IPS DF 19.7 (cell line): Measurements from ENCODE around the gene ATRNL1.
A peak's percentile ranks its signal among the peaks of the same experiment; 100 is the strongest.

Experiments used
- DNase-seq: peaks from one replicate; pipeline ENCODE4 v3.0.0-alpha.2; 2013; ENCODE audit warnings: low read depth, low spot score

The ATRNL1 gene

DNA sequence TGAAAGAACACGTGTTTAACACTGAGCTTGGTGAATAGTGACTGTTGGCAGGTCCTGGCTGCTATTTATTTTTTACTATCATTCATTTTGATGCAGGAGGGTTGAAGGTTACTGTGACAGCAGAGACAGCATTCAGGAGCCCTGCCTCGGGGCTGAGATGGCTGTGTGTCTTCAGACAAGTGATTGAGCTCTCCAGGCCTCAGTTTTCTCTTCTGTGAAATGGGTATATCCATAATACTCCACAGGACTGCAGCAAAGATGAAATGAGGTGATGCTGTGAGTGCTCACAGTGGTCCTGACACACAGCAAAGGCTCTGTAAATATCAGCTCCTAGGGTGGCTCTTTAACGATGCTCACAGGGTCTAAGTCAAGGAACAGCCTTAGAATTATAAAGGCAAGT is 884.7 kb downstream of the ATRNL1 start:
- DNase-seq: no peak

DNA sequence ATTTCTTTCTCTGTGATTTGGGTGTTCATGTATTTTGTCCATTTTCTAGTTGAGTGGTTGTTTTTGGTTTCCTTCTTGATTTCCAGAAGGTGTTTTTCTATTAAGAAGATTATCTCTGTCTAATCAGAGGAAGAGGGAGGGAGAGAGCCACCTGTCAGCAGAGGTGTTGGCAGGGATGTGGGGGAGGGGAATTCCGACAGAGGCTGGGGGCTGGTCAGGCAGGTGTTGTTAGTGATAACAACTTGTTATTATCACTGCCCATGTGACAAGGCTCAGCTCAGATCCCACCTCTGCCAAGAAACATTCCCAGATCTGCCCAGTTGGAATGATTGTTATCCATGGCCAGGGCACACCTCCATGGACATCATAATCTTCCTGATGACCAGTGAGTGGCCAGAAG is 886.4 kb downstream of the ATRNL1 start:
- DNase-seq: no peak

DNA sequence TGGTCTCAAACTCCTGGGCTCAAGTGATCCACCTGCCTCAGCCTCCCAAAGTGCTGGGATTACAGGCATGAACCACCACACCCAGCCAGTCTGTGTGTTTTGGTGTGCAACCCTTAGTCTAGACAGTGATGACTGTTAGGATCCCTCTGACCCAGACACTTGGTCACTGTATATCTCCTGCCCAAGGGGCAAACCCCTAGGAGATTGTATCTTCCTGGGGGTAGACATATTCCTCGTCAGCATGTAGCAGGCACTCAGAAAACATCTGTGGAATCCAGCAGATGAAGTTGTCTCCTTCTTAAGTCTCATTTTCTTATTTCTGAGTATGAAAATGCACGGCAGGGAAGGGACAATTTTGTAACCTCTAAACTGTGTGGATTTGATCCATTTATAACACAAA is 887.3 kb downstream of the ATRNL1 start:
- no peak for DNase-seq

DNA sequence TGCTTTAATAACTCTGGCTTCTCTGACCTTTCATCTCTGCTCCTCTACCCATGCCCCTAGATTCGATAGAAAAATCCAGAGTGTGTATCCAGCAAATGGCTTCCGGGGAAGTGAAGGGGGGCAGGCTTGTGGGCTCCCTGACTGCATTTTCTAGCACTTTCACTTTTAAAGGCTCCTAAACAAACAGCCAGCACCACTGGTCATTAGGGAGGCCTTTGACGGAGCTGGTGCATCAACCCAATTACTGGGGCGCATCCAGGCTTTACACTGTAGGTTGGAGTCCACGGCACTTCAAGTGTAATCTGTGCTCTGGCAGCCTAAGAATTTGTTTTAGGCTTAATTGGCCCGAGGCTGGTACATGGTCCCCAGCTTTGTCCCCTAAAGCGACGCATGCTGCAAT is 887.9 kb downstream of the ATRNL1 start:
- no peak for DNase-seq

DNA sequence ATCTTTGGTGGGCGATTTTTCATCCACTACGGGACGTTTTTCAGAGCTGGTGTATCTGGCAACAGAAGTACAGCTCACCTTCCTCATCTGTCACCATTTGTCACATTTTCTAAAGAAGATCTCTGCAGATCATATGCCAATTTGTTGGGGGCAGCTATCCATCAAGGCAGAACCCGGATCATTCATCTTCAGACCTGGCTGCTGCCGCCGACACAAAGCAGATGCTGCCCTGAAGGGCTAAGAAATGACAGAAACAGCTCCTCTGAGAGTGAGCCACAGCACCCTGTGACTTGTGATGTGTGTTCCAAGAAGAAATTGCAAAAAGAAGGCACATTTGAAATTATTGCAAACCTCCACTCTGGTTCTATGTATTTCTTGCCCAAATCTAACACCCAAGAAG is 888.9 kb downstream of the ATRNL1 start:
- DNase-seq: no peak

DNA sequence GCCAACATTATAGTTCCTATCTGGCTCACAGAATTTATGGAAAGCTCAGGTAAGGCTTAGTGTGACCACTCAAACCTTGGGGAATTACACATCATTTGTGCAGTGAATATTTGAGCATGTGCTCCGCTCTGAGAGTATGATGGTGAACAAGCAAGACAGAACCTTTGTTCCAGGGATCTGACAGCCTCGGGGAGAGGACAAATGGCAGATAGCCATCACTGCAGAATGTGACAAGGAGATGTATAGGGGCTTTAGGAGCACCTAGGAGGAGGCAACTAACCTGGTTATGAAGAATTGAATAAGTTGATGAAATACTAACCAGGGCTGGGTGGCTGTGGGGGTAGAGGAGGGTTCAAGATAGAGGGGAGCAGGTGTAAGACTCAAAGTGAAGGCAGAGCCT is 889.4 kb downstream of the ATRNL1 start:
- DNase-seq: no peak

DNA sequence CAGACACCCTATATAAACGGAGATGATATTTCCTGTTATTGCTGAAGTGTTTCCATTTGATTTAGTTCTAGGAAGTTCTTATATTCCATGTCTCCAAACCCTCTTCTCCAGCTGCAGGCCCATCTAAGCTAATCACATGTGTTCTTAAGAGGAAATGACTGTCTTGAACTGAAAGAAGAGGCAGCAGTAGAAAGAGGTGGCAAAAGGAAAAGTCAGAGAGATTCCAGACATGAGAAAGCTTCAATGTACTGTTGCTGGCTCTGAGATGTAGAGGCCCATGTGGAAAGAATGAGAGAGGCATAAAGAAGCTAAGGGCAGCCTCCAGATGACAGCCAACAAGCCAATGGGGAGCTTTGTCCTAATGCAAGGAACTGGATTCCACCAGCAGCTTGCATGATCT is 892.6 kb downstream of the ATRNL1 start:
- no peak for DNase-seq

DNA sequence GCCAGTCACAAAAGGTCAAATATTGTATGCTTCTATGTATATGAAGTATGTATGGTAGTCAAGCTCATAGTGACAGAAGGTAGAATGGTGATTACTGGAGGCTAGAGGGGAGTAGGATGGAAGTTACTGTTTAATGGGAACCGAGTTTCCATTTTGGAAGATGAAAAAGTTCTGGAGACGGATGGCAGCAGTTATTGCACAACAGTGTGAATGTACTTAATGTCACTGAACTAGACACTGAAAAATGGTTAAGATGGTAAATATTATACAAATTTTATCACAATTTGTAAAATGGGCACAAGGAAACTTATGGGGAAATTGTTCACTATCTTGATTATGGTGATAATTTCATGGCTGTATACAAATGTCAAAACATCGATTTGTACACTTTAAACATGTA is 895.2 kb downstream of the ATRNL1 start:
- no peak for DNase-seq

DNA sequence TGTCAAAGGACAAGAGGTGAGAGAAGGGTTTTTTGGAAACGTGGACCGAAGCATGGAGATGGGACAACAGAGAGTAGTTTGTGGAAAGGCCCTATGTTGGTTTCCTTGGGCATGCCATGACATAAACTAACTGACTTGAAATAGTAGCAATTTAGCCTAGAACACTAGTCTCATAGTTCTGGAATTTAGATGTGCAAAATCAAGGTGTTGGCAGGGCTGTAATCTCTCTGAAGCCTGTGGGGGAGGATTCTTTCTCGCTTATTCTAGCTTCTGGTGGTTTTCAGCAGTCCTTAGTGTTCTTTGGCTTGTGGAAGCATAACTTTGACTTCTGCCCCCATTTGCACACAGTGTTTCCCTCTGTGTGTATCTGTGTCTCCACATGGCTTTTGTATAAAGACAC is 896.5 kb downstream of the ATRNL1 start:
- DNase-seq: no peak

DNA sequence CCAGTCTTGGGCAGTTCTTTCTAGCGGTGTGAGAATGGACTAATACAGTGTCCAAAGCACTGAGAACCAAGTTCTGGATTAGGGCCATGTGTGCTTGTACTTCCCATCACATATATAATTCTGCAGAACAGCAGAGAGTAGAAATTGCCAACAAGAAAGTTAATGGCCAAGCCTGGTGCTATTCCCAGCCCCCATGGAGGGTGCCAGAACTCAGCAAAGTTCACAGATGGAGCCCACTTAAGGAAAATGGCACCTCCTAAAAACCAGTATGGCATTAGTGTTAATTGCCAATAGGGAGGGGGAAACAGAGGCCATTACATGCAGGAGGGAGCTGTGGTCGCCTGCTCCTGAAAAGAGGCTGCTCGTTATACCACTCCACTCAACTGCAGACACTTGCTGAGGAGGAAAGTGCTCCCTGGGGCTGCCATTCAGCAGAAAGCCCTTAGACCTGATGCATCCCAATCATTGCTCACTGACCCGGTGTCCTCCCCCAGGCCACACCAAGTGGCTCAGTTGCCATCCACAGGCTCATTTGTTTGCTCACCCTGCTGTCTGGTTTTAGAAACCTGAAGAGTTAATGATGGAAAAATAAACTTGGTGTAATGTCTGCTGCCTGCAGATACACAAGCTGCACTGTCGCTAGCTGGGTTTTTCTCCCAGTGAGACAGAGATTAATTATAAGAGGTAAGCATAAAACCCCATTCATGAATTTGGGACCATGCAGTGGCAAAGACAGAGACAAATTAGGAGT is 899.2 kb downstream of the ATRNL1 start:
- no peak for DNase-seq

DNA sequence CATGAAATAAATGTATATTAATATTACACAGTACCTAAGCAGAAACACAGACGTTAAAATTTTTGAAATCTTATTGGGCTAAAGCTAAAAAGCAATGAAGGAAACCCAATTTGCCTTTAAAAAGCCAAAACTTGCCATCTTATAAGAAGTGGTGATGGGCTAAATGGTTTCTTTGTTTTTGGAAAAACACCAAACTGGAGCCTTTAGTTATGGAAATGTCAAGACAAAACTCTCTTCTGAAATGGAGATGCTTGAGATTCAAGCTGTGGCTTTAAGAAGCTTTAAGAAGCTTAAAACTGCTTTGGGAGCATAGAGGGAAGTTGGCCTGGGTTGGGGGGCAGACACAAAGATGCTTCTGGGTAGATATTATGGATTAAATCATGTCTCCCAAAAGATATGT is 902.9 kb downstream of the ATRNL1 start:
- DNase-seq: peak; percentile 63

DNA sequence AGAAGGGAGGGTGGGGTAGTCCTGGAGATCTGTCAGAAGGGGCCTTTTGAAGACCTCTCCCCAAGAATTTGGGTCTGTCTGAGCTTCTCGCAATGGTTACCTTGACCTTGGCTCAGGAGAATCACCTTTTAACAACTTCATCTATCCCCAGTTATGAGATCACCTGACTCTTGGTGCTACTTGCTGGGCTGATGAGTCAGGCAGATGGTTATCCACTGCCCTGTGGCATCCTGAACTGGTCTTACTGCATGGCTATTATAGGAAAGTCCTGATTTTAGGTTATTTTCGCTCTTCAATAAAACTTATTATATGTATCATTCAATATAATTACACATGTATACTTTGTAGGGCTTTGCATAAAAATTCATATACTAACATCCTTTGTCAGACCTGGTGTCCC is 905.1 kb downstream of the ATRNL1 start:
- no peak for DNase-seq
